Measurements from ENCODE around the gene ACLY.
A peak's percentile ranks its signal among the peaks of the same experiment; 100 is the strongest.

The ACLY gene

GRCh38 chr17:41918314-41919164 is at the start of gene ACLY:
TSS of gene ACLY (minus strand) at chr17:41918951. CDS start at chr17:41913873, 5,078 bp downstream.
- DNase-seq = peak; percentile 90

- DNase-seq = no peak
Observed at GRCh38 chr17:41967921-41968578, 49.3 kb upstream of the ACLY start.

GRCh38 chr17:41967141-41967920 is 48.6 kb upstream of the ACLY start:
- DNase-seq = no peak

GRCh38 chr17:41966463-41967140 is 47.9 kb upstream of the ACLY start, which contains the start of gene CNP:
TSS of gene CNP (plus strand) at chr17:41966795. CDS start at chr17:41966885, 90 bp downstream.
- DNase-seq = peak; percentile 61

- peak; percentile 85 for DNase-seq
Observed at GRCh38 chr17:41965694-41966462, 47.1 kb upstream of the ACLY start.

GRCh38 chr17:41962768-41963434 is 44.1 kb upstream of the ACLY start:
- DNase-seq = peak; percentile 27

- no peak for DNase-seq
Observed at GRCh38 chr17:41962111-41962510, 43.4 kb upstream of the ACLY start.

GRCh38 chr17:41959336-41960095 is 40.8 kb upstream of the ACLY start:
- peak; percentile 63 for DNase-seq

GRCh38 chr17:41959030-41959335 is 40.2 kb upstream of the ACLY start:
- no peak for DNase-seq

- DNase-seq = no peak
Observed at GRCh38 chr17:41957869-41958439, 39.2 kb upstream of the ACLY start.

- DNase-seq = no peak
Observed at GRCh38 chr17:41957031-41957868, 38.5 kb upstream of the ACLY start.

- no peak for DNase-seq
Observed at GRCh38 chr17:41956522-41956921, 37.8 kb upstream of the ACLY start.

GRCh38 chr17:41948762-41949460 is 30.2 kb upstream of the ACLY start:
- DNase-seq = no peak

- DNase-seq = no peak
Observed at GRCh38 chr17:41944943-41945342, 26.2 kb upstream of the ACLY start.

- no peak for DNase-seq
Observed at GRCh38 chr17:41943492-41943891, 24.7 kb upstream of the ACLY start.

GRCh38 chr17:41942626-41943373 is 24.0 kb upstream of the ACLY start:
- DNase-seq = no peak

- DNase-seq = no peak
Observed at GRCh38 chr17:41941168-41941567, 22.4 kb upstream of the ACLY start.

GRCh38 chr17:41939693-41940090 is 20.9 kb upstream of the ACLY start:
- DNase-seq = no peak

Data from NCI-H526 treated with DMSO at 0.1 percent for 48 hours (cell line).